ENCODE measurements around the gene STK11IP.

Gene STK11IP

GRCh38 chr2:219566640-219567039, 31.0 kb upstream of the STK11IP start:
- H3K9me3 ChIP-seq (ENCODE audit: control insufficient read depth, low read length): no peaks in the 10 kb centered on the region
- H3K4me3 ChIP-seq (ENCODE audit: low read length): no peak overlapping the region
- peaks cover 13% of the 10 kb centered on the region for H3K27me3 ChIP-seq (ENCODE audit: control insufficient read depth, insufficient read depth, low read length)
- H3K9ac ChIP-seq (ENCODE audit: low read length): no peak overlapping the region
- peaks cover 3% of the 10 kb centered on the region for H3K4me1 ChIP-seq (ENCODE audit: control insufficient read depth, insufficient read depth, low read length)
- H3K36me3 ChIP-seq (ENCODE audit: control insufficient read depth, insufficient read depth, low read length): no peaks in the 10 kb centered on the region

DNA sequence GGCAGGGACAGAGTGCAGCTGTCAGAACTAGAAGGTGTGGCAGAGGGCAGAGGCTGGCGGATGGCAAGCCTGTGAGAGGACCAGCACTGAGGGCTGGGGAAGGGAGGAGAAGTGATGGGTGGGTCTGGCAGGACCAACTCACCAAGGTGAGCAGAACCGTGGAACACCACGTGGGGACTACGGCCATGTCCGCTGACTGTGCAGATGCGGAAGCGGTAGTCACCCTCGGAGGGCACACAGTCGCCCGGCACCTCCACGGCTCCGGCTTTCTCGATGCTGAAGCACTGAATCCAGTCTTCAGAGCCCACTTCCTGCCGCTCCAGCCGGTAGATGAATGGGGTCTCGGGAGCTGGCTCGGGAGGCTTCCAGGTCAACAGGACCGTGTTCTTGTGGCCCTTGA, 30.5 kb upstream of the STK11IP start:
- H3K9ac ChIP-seq (ENCODE audit: low read length): no peak overlapping the region
- H3K4me3 ChIP-seq (ENCODE audit: low read length): no peak overlapping the region
- H3K27me3 ChIP-seq (ENCODE audit: control insufficient read depth, insufficient read depth, low read length): peaks cover 17% of the 10 kb centered on the region
- H3K4me1 ChIP-seq (ENCODE audit: control insufficient read depth, insufficient read depth, low read length): peaks cover 7% of the 10 kb centered on the region
- H3K36me3 ChIP-seq (ENCODE audit: control insufficient read depth, insufficient read depth, low read length): no peaks in the 10 kb centered on the region
- H3K9me3 ChIP-seq (ENCODE audit: control insufficient read depth, low read length): no peaks in the 10 kb centered on the region

DNA sequence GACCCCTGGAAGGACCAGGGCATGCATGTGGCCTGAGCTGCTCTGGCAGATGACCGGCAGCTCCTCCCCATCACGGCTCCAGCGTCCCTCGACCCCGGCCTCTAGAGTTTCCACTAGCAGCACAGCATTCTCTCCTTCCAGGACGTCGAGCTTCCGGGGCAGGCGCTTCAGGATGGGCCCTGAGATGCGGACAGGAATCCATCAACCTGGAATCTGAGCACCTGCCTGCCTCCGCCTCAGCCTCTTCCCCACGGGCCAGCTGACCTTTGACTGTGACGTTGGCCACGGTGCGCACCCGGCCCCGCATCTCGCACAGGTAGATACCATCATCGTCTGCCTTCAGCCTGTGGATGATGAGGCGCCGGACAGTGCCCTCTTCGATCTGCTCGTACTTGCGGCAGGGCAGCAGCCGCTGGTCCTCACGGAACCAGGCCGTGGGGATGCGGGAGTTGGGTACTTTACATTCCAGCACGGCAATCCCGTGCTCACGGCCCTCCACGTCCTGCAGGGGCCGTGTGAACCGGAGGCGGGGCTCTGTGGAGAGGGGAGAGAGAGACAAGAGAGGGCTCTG, 29.8 kb upstream of the STK11IP start:
- H3K4me3 ChIP-seq (ENCODE audit: low read length): no peak overlapping the region
- H3K36me3 ChIP-seq (ENCODE audit: control insufficient read depth, insufficient read depth, low read length): no peaks in the 10 kb centered on the region
- peaks cover 7% of the 10 kb centered on the region for H3K4me1 ChIP-seq (ENCODE audit: control insufficient read depth, insufficient read depth, low read length)
- H3K27me3 ChIP-seq (ENCODE audit: control insufficient read depth, insufficient read depth, low read length): peaks cover 25% of the 10 kb centered on the region
- H3K9me3 ChIP-seq (ENCODE audit: control insufficient read depth, low read length): no peaks in the 10 kb centered on the region
- H3K9ac ChIP-seq (ENCODE audit: low read length): no peak overlapping the region

DNA sequence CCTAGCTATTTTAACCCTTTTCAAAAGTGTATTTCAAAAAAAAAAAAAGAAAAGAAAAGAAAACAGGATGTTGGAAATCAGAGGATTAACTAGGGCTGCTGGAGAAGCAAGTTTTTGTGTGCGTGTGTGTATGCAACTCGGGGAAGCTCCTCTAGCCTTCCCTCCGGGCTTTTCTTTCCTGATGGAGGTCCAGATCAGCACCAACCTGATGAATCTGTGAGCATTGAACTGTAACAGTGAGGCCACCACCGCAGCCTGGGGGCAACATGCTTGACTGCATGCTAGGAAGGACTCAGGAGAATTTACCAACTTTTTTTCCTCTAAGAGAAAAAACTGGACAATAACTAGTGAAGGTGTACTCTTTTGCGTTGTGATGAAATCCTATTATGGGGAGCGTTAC, 28.6 kb upstream of the STK11IP start:
- peaks cover 28% of the 10 kb centered on the region for H3K27me3 ChIP-seq (ENCODE audit: control insufficient read depth, insufficient read depth, low read length)
- H3K4me3 ChIP-seq (ENCODE audit: low read length): no peak overlapping the region
- peaks cover 7% of the 10 kb centered on the region for H3K4me1 ChIP-seq (ENCODE audit: control insufficient read depth, insufficient read depth, low read length)
- H3K9me3 ChIP-seq (ENCODE audit: control insufficient read depth, low read length): no peaks in the 10 kb centered on the region
- no peak overlapping the region for H3K9ac ChIP-seq (ENCODE audit: low read length)
- no peaks in the 10 kb centered on the region for H3K36me3 ChIP-seq (ENCODE audit: control insufficient read depth, insufficient read depth, low read length)

GRCh38 chr2:219569635-219570034, 28.0 kb upstream of the STK11IP start:
- H3K4me1 ChIP-seq (ENCODE audit: control insufficient read depth, insufficient read depth, low read length): peaks cover 7% of the 10 kb centered on the region
- H3K36me3 ChIP-seq (ENCODE audit: control insufficient read depth, insufficient read depth, low read length): no peaks in the 10 kb centered on the region
- H3K9ac ChIP-seq (ENCODE audit: low read length): no peak overlapping the region
- H3K4me3 ChIP-seq (ENCODE audit: low read length): no peak overlapping the region
- peaks cover 28% of the 10 kb centered on the region for H3K27me3 ChIP-seq (ENCODE audit: control insufficient read depth, insufficient read depth, low read length)
- no peaks in the 10 kb centered on the region for H3K9me3 ChIP-seq (ENCODE audit: control insufficient read depth, low read length)

- peaks cover 7% of the 10 kb centered on the region for H3K4me1 ChIP-seq (ENCODE audit: control insufficient read depth, insufficient read depth, low read length)
- H3K9me3 ChIP-seq (ENCODE audit: control insufficient read depth, low read length): no peaks in the 10 kb centered on the region
- peaks cover 33% of the 10 kb centered on the region for H3K27me3 ChIP-seq (ENCODE audit: control insufficient read depth, insufficient read depth, low read length)
- H3K36me3 ChIP-seq (ENCODE audit: control insufficient read depth, insufficient read depth, low read length): no peaks in the 10 kb centered on the region
- peak overlapping the region; percentile 28 for H3K9ac ChIP-seq (ENCODE audit: low read length)
- H3K4me3 ChIP-seq (ENCODE audit: low read length): no peak overlapping the region
These were observed 27.3 kb upstream of the STK11IP start for GRCh38 chr2:219570194-219570923.

GRCh38 chr2:219570924-219571310, 26.7 kb upstream of the STK11IP start:
- Histone ChIP-seq H3K27me3 (ENCODE audit: control insufficient read depth, insufficient read depth, low read length) (peaks cover 36% of the 10 kb centered on the region), H3K4me3 (ENCODE audit: low read length) (no peak overlapping the region), H3K9me3 (ENCODE audit: control insufficient read depth, low read length) (no peaks in the 10 kb centered on the region), H3K9ac (ENCODE audit: low read length) (peak overlapping the region; percentile 28), H3K36me3 (ENCODE audit: control insufficient read depth, insufficient read depth, low read length) (no peaks in the 10 kb centered on the region), H3K4me1 (ENCODE audit: control insufficient read depth, insufficient read depth, low read length) (peaks cover 7% of the 10 kb centered on the region)

DNA sequence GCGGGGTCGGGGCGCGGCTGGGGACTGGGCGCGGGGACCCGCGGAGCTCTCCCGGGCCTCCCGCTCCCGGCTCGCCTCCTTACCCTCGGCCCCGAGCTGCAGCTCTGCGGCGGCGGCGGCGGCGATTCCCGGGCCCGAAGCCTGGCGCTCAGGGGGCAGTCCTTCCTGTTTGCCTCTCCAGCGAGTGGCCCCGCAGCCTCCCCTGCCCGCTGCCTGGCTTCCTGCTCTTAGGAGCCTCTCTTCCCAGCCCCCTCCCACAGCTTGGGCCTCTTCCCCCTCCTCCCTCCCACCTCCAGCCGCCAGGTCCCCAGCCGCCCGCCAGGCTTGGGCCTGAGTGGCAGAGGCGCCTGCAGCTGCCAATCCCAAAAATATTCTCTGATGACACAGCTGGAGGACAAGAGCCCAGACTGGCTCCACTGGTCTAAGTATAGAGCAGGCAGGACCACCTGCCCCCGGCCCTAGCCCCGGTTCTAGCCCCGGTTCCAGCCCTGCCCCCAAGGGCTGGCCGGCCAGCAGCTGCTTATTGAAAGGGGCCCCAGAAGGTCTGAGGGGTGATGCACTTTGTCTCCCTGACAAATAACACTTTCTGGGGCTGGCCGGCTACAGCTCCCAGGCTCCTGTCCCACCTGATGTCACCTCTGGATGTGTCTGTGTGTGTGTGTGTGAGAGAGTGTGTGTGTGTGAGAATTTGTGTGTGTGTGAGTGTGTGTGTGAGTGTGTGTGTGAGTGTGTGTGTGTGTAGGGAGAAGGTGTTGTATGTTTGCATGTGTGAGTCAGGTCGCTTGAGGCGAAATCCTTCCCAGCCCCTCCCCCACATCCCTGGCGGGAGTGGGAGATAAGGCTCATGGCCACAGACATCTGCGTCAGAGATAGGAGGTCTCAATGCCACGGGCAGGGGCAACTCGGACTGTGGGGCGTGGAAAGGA, 26.1 kb upstream of the STK11IP start, which contains the start of gene OBSL1:
OBSL1 (minus strand) TSS at position 229 of the 926 bp plus-strand sequence. CDS start 307 bp downstream, outside the sequence.
- peak within 1 kb of the TSS; percentile 59 for H3K9ac ChIP-seq (ENCODE audit: low read length)
- H3K4me1 ChIP-seq (ENCODE audit: control insufficient read depth, insufficient read depth, low read length): peaks cover 7% of the 10 kb centered on the region
- H3K27me3 ChIP-seq (ENCODE audit: control insufficient read depth, insufficient read depth, low read length): peaks cover 36% of the 10 kb centered on the region
- no peaks in the 10 kb centered on the region for H3K9me3 ChIP-seq (ENCODE audit: control insufficient read depth, low read length)
- H3K4me3 ChIP-seq (ENCODE audit: low read length): no peak within 1 kb of the TSS
- H3K36me3 ChIP-seq (ENCODE audit: control insufficient read depth, insufficient read depth, low read length): no peaks in the 10 kb centered on the region

DNA sequence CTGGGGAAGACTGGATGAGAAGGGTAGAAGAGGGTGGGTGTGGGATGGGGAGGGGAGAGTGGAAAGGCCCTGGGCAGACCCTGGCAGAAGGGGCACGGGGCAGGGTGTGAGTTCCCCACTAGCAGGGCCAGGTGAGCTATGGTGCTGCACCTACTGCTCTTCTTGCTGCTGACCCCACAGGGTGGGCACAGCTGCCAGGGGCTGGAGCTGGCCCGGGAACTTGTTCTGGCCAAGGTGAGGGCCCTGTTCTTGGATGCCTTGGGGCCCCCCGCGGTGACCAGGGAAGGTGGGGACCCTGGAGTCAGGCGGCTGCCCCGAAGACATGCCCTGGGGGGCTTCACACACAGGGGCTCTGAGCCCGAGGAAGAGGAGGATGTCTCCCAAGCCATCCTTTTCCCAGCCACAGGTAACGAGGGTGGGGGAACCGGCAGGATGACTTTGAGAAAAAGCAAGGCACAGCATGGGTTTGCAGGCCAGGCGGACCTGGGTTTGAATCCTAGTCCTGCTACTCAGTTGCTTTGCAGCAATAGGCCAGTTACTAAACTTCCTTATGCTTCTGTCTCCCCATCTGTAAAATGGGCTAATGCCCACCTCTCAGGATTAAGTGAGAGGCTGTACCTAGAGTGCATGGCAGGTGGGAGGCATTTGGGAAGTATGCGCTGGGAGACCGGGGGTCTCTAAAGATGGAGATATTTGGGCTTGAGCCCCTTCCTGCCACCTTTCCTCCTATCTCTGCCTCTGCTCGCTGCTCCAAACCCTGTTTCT, 25.2 kb upstream of the STK11IP start, which contains the start of gene INHA:
INHA (plus strand) TSS at position 74 of the 765 bp plus-strand sequence; CDS start at position 139, 65 bp downstream.
- Histone ChIP-seq H3K9me3 (ENCODE audit: control insufficient read depth, low read length) (no peaks in the 10 kb centered on the region), H3K9ac (ENCODE audit: low read length) (peak within 1 kb of the TSS; percentile 59), H3K36me3 (ENCODE audit: control insufficient read depth, insufficient read depth, low read length) (no peaks in the 10 kb centered on the region), H3K4me3 (ENCODE audit: low read length) (no peak within 1 kb of the TSS), H3K4me1 (ENCODE audit: control insufficient read depth, insufficient read depth, low read length) (peaks cover 7% of the 10 kb centered on the region), H3K27me3 (ENCODE audit: control insufficient read depth, insufficient read depth, low read length) (peaks cover 44% of the 10 kb centered on the region)

- H3K9me3 ChIP-seq (ENCODE audit: control insufficient read depth, low read length): no peaks in the 10 kb centered on the region
- H3K27me3 ChIP-seq (ENCODE audit: control insufficient read depth, insufficient read depth, low read length): peaks cover 45% of the 10 kb centered on the region
- H3K4me1 ChIP-seq (ENCODE audit: control insufficient read depth, insufficient read depth, low read length): peaks cover 7% of the 10 kb centered on the region
- no peak overlapping the region for H3K9ac ChIP-seq (ENCODE audit: low read length)
- no peak overlapping the region for H3K4me3 ChIP-seq (ENCODE audit: low read length)
- H3K36me3 ChIP-seq (ENCODE audit: control insufficient read depth, insufficient read depth, low read length): no peaks in the 10 kb centered on the region
These were observed 24.5 kb upstream of the STK11IP start for GRCh38 chr2:219573166-219573565.

DNA sequence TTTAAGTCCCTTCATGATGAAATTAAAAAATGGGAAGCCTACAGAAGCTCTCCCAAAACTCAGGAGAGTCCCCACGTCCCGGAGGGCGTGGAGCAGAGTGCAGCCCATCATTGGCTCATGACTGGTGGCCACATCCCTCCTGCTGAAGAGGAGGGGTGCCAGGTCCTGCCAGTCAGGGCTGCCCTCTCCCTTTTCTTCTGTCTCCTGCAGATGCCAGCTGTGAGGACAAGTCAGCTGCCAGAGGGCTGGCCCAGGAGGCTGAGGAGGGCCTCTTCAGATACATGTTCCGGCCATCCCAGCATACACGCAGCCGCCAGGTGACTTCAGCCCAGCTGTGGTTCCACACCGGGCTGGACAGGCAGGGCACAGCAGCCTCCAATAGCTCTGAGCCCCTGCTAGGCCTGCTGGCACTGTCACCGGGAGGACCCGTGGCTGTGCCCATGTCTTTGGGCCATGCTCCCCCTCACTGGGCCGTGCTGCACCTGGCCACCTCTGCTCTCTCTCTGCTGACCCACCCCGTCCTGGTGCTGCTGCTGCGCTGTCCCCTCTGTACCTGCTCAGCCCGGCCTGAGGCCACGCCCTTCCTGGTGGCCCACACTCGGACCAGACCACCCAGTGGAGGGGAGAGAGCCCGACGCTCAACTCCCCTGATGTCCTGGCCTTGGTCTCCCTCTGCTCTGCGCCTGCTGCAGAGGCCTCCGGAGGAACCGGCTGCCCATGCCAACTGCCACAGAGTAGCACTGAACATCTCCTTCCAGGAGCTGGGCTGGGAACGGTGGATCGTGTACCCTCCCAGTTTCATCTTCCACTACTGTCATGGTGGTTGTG, 23.0 kb upstream of the STK11IP start:
- Histone ChIP-seq H3K36me3 (ENCODE audit: control insufficient read depth, insufficient read depth, low read length) (no peaks in the 10 kb centered on the region), H3K4me1 (ENCODE audit: control insufficient read depth, insufficient read depth, low read length) (peaks cover 7% of the 10 kb centered on the region), H3K4me3 (ENCODE audit: low read length) (no peak overlapping the region), H3K9me3 (ENCODE audit: control insufficient read depth, low read length) (no peaks in the 10 kb centered on the region), H3K27me3 (ENCODE audit: control insufficient read depth, insufficient read depth, low read length) (peaks cover 41% of the 10 kb centered on the region), H3K9ac (ENCODE audit: low read length) (no peak overlapping the region)

All from mucosa of stomach (tissue), 1 donor.